Mesenchymal stem cell (in vitro differentiated cells and primary cell): ENCODE data around the gene GJC2.

Experiments used
- DNase-seq: peaks from one replicate; pipeline ENCODE4 v3.0.0-alpha.2; 2013
- H2AFZ ChIP-seq: one replicate; pipeline ENCODE4 v1.6.1; 2013; ENCODE audit warnings: low read depth, mild to moderate bottlenecking, control low read depth, inconsistent platforms, low read length, moderate library complexity
- H2AK5ac ChIP-seq: 2 replicates; pipeline ENCODE4 v1.6.1; 2013; ENCODE audit warnings: low read length, moderate library complexity, mild to moderate bottlenecking, inconsistent platforms; ENCODE audit not compliant: severe bottlenecking
- H2BK120ac ChIP-seq: one replicate; pipeline ENCODE4 v1.6.1; 2013; ENCODE audit warnings: low read depth, mild to moderate bottlenecking, inconsistent platforms, low read length, moderate library complexity
- H2BK12ac ChIP-seq, 2 experiments: one replicate each; pipeline ENCODE4 v1.6.1; 2013; ENCODE audit warnings: inconsistent platforms in 2 of 2, low read length in 2 of 2, mild to moderate bottlenecking in 2 of 2, moderate library complexity in 2 of 2, control low read depth in 1 of 2
- H2BK15ac ChIP-seq: one replicate; pipeline ENCODE4 v1.6.1; 2013; ENCODE audit warnings: mild to moderate bottlenecking, low read depth, inconsistent platforms; ENCODE audit not compliant: poor library complexity, severe bottlenecking
- H2BK5ac ChIP-seq: 2 replicates; pipeline ENCODE4 v1.6.1; 2013; ENCODE audit warnings: low read depth, mild to moderate bottlenecking, low read length, control low read depth, inconsistent platforms; ENCODE audit not compliant: poor library complexity, severe bottlenecking
- H3K14ac ChIP-seq, 2 experiments: one replicate each; pipeline ENCODE4 v1.6.1; 2013; ENCODE audit warnings: inconsistent platforms in 2 of 2, low read length in 2 of 2, control low read depth in 1 of 2, mild to moderate bottlenecking in 1 of 2, moderate library complexity in 1 of 2
- H3K18ac ChIP-seq, 2 experiments: one replicate each; pipeline ENCODE4 v1.6.1; 2013; ENCODE audit warnings: inconsistent platforms in 2 of 2, low read length in 2 of 2, control low read depth in 1 of 2, low read depth in 1 of 2, mild to moderate bottlenecking in 1 of 2
- H3K23ac ChIP-seq, 2 experiments: one replicate each; pipeline ENCODE4 v1.6.1; 2013; ENCODE audit warnings: inconsistent platforms in 2 of 2, low read length in 2 of 2, mild to moderate bottlenecking in 2 of 2, moderate library complexity in 2 of 2, control low read depth in 1 of 2
- H3K27ac ChIP-seq: 2 replicates; pipeline ENCODE4 v1.5.1; 2013; ENCODE audit warnings: mild to moderate bottlenecking, moderate library complexity, low read length, control low read depth, inconsistent platforms; ENCODE audit not compliant: poor library complexity, severe bottlenecking
- H3K27me3 ChIP-seq, 2 experiments: 2 replicates each; pipeline versions ENCODE4 v1.6.1 to v1.7.0; 2013; ENCODE audit warnings: low read length in 2 of 2, mild to moderate bottlenecking in 2 of 2, moderate library complexity in 2 of 2, control low read depth in 1 of 2, inconsistent platforms in 1 of 2; ENCODE audit not compliant: control insufficient read depth in 1 of 2, insufficient read depth in 1 of 2
- H3K36me3 ChIP-seq, 2 experiments: 2 replicates each; pipeline versions ENCODE4 v1.6.1 to v1.7.0; 2013; ENCODE audit warnings: low read length in 2 of 2, control low read depth in 1 of 2, inconsistent platforms in 1 of 2, low read depth in 1 of 2, mild to moderate bottlenecking in 1 of 2; ENCODE audit not compliant: insufficient read depth in 2 of 2, control insufficient read depth in 1 of 2
- H3K4ac ChIP-seq, 2 experiments: one replicate each; pipeline ENCODE4 v1.6.1; 2013; ENCODE audit warnings: inconsistent platforms in 2 of 2, low read length in 2 of 2, mild to moderate bottlenecking in 2 of 2, moderate library complexity in 2 of 2, control low read depth in 1 of 2, low read depth in 1 of 2
- H3K4me1 ChIP-seq: 2 replicates; pipeline ENCODE4 v1.6.1; 2013; ENCODE audit warnings: low read depth, low read length, control low read depth; ENCODE audit not compliant: control insufficient read depth, insufficient read depth
- H3K4me2 ChIP-seq: 2 replicates; pipeline ENCODE4 v1.6.1; 2013; ENCODE audit warnings: low read length, mild to moderate bottlenecking, inconsistent platforms; ENCODE audit not compliant: poor library complexity, severe bottlenecking
- H3K4me3 ChIP-seq, 2 experiments: 2 replicates each; pipeline versions ENCODE4 v1.5.1 to v1.7.0; 2013; ENCODE audit warnings: low read length in 2 of 2, mild to moderate bottlenecking in 2 of 2, control low read depth in 1 of 2, low read depth in 1 of 2; ENCODE audit not compliant: insufficient read depth in 1 of 2
- H3K79me1 ChIP-seq: replicated peaks from 2 replicates; pipeline ENCODE4 v1.6.1; 2013; ENCODE audit warnings: mild to moderate bottlenecking, control low read depth, low read length, inconsistent platforms; ENCODE audit not compliant: poor library complexity, severe bottlenecking
- H3K9ac ChIP-seq: 2 replicates; pipeline ENCODE4 v1.7.0; 2013; ENCODE audit warnings: mild to moderate bottlenecking, low read length, moderate library complexity
- H3K9me3 ChIP-seq: 2 replicates; pipeline ENCODE4 v1.7.0; 2013; ENCODE audit warnings: mild to moderate bottlenecking, low read length; ENCODE audit not compliant: control insufficient read depth
- H4K8ac ChIP-seq: one replicate; pipeline ENCODE4 v1.6.1; 2013; ENCODE audit warnings: inconsistent platforms, mild to moderate bottlenecking, low read length, moderate library complexity
- H4K91ac ChIP-seq: one replicate; pipeline ENCODE4 v1.6.1; 2013; ENCODE audit warnings: mild to moderate bottlenecking, low read length, inconsistent platforms
- WGBS: methylation state at CpG from one replicate; pipeline ENCODE4 v1.1.7; 2013; ENCODE audit warnings: mixed read lengths; 5-methylcytosine and 5-hydroxymethylcytosine counted together

The GJC2 gene

DNA sequence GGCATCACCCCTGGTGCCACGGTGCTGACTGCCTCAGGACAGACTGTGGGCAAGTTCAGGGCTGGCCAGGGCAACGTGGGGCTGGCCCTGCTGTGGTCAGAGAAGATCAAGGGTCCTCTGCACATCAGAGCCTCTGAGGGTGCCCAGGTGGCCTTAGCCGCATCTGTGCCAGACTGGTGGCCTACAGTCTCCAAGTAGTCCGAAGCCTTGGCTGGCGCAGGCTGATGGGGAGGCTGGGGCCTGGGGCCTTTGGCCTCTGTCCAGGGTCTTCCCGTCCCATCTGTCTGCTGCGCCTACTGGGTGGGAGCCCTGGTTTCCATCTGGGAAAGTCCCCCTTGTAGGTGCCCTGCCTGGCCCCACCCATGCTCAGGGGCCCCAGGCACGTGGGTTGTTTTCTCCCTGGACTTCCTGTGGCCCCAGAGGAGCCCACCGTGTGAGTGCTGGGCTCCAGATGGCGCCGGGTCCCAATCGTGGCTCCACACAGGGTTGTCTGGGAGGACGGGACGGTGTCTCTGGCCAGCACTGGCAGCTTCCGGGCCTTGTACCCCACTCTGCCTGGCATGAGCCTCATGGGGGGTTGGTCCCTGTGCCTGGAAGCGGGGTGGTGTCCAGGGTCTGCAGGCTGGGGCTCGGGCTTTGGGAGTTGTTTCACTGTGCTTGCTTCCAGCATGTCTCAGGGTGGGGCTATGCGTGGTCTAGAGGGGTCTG lies 25.7 kb downstream of the GJC2 start:
- H2BK12ac ChIP-seq: no peak overlapping the region
- no peak overlapping the region for H3K4me2 ChIP-seq
- no peak overlapping the region for H2BK15ac ChIP-seq
- peaks cover 7% of the 10 kb centered on the region for H3K4me1 ChIP-seq
- H2AK5ac ChIP-seq: no peak overlapping the region
- no peak overlapping the region for H2BK120ac ChIP-seq
- no peak overlapping the region for H2BK5ac ChIP-seq
- H3K27me3 ChIP-seq: no peaks in the 10 kb centered on the region
- H3K79me1 ChIP-seq: peaks cover 42% of the 10 kb centered on the region
- no peak overlapping the region for H3K9ac ChIP-seq
- H2AFZ ChIP-seq: no peak overlapping the region
- H3K9me3 ChIP-seq: no peaks in the 10 kb centered on the region
- no peak overlapping the region for H3K14ac ChIP-seq
- no peak for DNase-seq
- no peak overlapping the region for H3K4me3 ChIP-seq
- H3K27ac ChIP-seq: no peak overlapping the region
- peaks cover 5 to 47% of the 10 kb centered on the region in 2 experiments for H3K36me3 ChIP-seq
- H4K8ac ChIP-seq: no peak overlapping the region
- no peak overlapping the region for H3K18ac ChIP-seq
- WGBS: 94% methylated on average over 18 of the region's 18 CpGs
- no peak overlapping the region for H3K23ac ChIP-seq
- no peak overlapping the region for H3K4ac ChIP-seq
- no peak overlapping the region for H4K91ac ChIP-seq

DNA sequence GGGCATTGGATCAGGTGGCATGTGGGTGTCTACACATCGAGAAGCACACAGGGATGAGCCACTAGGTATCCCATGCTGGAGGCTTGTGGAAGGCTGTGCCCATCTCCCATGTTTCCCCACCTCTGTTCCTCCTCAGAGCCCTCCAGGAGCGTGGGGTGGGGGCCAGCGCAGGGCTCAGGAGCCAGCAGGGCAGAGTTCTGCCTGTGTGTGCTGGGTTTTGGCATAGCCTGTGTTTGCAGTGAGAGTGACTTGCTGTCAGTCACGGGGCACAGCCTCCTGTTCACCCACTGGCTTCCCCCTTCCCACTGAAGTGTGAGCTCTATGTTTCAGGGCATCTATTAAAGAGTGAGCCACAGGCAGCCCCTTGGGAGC lies 26.3 kb downstream of the GJC2 start:
- Histone ChIP-seq H3K4me2 (no peak overlapping the region), H2BK12ac (no peak overlapping the region), H3K9me3 (no peaks in the 10 kb centered on the region), H2BK5ac (no peak overlapping the region), H3K18ac (no peak overlapping the region), H3K23ac (no peak overlapping the region), H2AFZ (no peak overlapping the region), H3K27me3 (no peaks in the 10 kb centered on the region), H3K4ac (no peak overlapping the region), H3K4me3 (no peak overlapping the region), H3K36me3 (peaks cover 5 to 45% of the 10 kb centered on the region in 2 experiments), H2BK15ac (no peak overlapping the region), H2AK5ac (no peak overlapping the region), H3K9ac (no peak overlapping the region), H4K91ac (no peak overlapping the region), H3K27ac (no peak overlapping the region), H2BK120ac (no peak overlapping the region), H3K4me1 (peaks cover 7% of the 10 kb centered on the region), H3K79me1 (peaks cover 39% of the 10 kb centered on the region), H4K8ac (no peak overlapping the region), H3K14ac (no peak overlapping the region)
- no peak for DNase-seq
- 100% methylated on average over 3 of the region's 4 CpGs for WGBS

GRCh38 chr1:228176461-228177182 lies 26.9 kb downstream of the GJC2 start:
- peak overlapping the region; percentile 46 for H4K8ac ChIP-seq
- H2BK12ac ChIP-seq: no peak overlapping the region
- H2BK120ac ChIP-seq: no peak overlapping the region
- no peaks in the 10 kb centered on the region for H3K27me3 ChIP-seq
- no peak overlapping the region for H2AFZ ChIP-seq
- no peak overlapping the region for H3K4ac ChIP-seq
- H3K18ac ChIP-seq: no peak overlapping the region
- H3K9me3 ChIP-seq: no peaks in the 10 kb centered on the region
- H3K9ac ChIP-seq: no peak overlapping the region
- peaks cover 38% of the 10 kb centered on the region for H3K79me1 ChIP-seq
- H3K14ac ChIP-seq: no peak overlapping the region
- peak overlapping the region; percentile 50 for H4K91ac ChIP-seq
- H3K4me1 ChIP-seq: peaks cover 7% of the 10 kb centered on the region
- no peak overlapping the region for H3K4me3 ChIP-seq
- no peak overlapping the region for H3K27ac ChIP-seq
- 92% methylated on average over 19 of the region's 19 CpGs for WGBS
- peaks cover 5 to 46% of the 10 kb centered on the region in 2 experiments for H3K36me3 ChIP-seq
- DNase-seq: no peak
- no peak overlapping the region for H2BK5ac ChIP-seq
- no peak overlapping the region for H2AK5ac ChIP-seq
- no peak overlapping the region for H3K23ac ChIP-seq
- H2BK15ac ChIP-seq: no peak overlapping the region
- no peak overlapping the region for H3K4me2 ChIP-seq

DNA sequence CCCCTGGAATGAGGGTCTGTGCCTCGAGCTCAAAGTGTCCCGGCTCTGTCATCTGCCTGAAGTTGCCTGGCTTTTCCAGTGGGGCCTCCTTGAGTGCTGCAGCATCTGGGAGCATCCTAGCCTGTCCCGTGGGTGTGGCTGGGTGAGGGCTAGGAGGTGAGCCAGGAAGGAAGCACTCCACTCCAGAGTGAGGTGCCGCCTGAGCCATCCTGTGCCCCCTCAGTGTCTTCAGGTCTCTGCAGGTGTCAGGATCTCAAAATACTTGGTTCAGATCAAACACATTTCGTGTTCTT lies 27.4 kb downstream of the GJC2 start:
- H3K9ac ChIP-seq: no peak overlapping the region
- H3K27ac ChIP-seq: no peak overlapping the region
- H3K9me3 ChIP-seq: no peaks in the 10 kb centered on the region
- no peak overlapping the region for H2BK5ac ChIP-seq
- no peak overlapping the region for H2BK12ac ChIP-seq
- H2AK5ac ChIP-seq: no peak overlapping the region
- no peak overlapping the region for H3K4me3 ChIP-seq
- no peak for DNase-seq
- H3K4me1 ChIP-seq: peaks cover 7% of the 10 kb centered on the region
- H2BK15ac ChIP-seq: no peak overlapping the region
- H3K36me3 ChIP-seq: peaks cover 5 to 46% of the 10 kb centered on the region in 2 experiments
- no peak overlapping the region for H2BK120ac ChIP-seq
- H3K4me2 ChIP-seq: no peak overlapping the region
- no peak overlapping the region for H3K23ac ChIP-seq
- H4K8ac ChIP-seq: no peak overlapping the region
- no peak overlapping the region for H2AFZ ChIP-seq
- H3K18ac ChIP-seq: no peak overlapping the region
- over 99% methylated on average over 4 of the region's 5 CpGs for WGBS
- H3K79me1 ChIP-seq: peaks cover 39% of the 10 kb centered on the region
- H3K14ac ChIP-seq: no peak overlapping the region
- no peaks in the 10 kb centered on the region for H3K27me3 ChIP-seq
- no peak overlapping the region for H4K91ac ChIP-seq
- no peak overlapping the region for H3K4ac ChIP-seq
